Measurements from ENCODE around the gene MRPS18B. TPM values are rescaled to one million over a fixed set of nuclear protein-coding genes. Genes with fewer than 3 reads are reported as not detected.

MRPS18B gene
- total RNA-seq, 1 experiment from 2014 or later, result 70.4 TPM

- no peak overlapping the region for H3K4me3 ChIP-seq (ENCODE audit: low read depth, low read length, poor library complexity, severe bottlenecking)
- intact Hi-C loops (cut with micrococcal nuclease; ENCODE audit: unreplicated experiment), result no loop called here
- no peaks in the 10 kb centered on the region for H3K9me3 ChIP-seq (ENCODE audit: low read depth, low read length, poor library complexity, severe bottlenecking)
- H3K36me3 ChIP-seq (ENCODE audit: insufficient read depth, low read length, poor library complexity, severe bottlenecking), result peaks cover 33% of the 10 kb centered on the region
- H3K27ac ChIP-seq (ENCODE audit: low read depth, low read length, poor library complexity, severe bottlenecking), result no peak overlapping the region
- ChIA-PET CTCF (no interaction called here), POLR2A (ENCODE audit: low non-redundant PET) (no interaction called here)
- TF ChIP-seq CTCF (conservative IDR thresholded peaks at IDR 0.05; ENCODE audit: low read depth, low read length), result no peak
- TF ChIP-seq EZH2 (IDR thresholded peaks at IDR 0.05; ENCODE audit: borderline replicate concordance, low read depth, low read length, poor library complexity, severe bottlenecking), result no peak
- no TSS peak for BruUV-seq (replicated peaks)
- no peaks in the 10 kb centered on the region for H3K27me3 ChIP-seq (replicated peaks; ENCODE audit: insufficient read depth, low read depth, low read length, poor library complexity)
- peaks cover 10% of the 10 kb centered on the region for H3K4me1 ChIP-seq (ENCODE audit: insufficient read depth, low read length, poor library complexity, severe bottlenecking)
- DNase-seq (ENCODE audit: low spot score), result no peak
Observed at GRCh38 chr6:30643656-30644055, 26.0 kb downstream of the MRPS18B start.

- BruUV-seq (replicated peaks), result no TSS peak
- POLR2A ChIA-PET (ENCODE audit: low non-redundant PET), result no interaction called here
- CTCF ChIA-PET, result interaction anchor here (0.5 kb wide), 1 partner anchor 1186 kb away, joined by 6 read pairs; no protein-coding TSS in a partner anchor
- Histone ChIP-seq H3K27me3 (replicated peaks; ENCODE audit: insufficient read depth, low read depth, low read length, poor library complexity) (no peaks in the 10 kb centered on the region), H3K36me3 (ENCODE audit: insufficient read depth, low read length, poor library complexity, severe bottlenecking) (peaks cover 33% of the 10 kb centered on the region), H3K9me3 (ENCODE audit: low read depth, low read length, poor library complexity, severe bottlenecking) (no peaks in the 10 kb centered on the region), H3K27ac (ENCODE audit: low read depth, low read length, poor library complexity, severe bottlenecking) (no peak overlapping the region), H3K4me1 (ENCODE audit: insufficient read depth, low read length, poor library complexity, severe bottlenecking) (peaks cover 10% of the 10 kb centered on the region), H3K4me3 (ENCODE audit: low read depth, low read length, poor library complexity, severe bottlenecking) (no peak overlapping the region)
- TF ChIP-seq CTCF (conservative IDR thresholded peaks at IDR 0.05; ENCODE audit: low read depth, low read length) (no peak), EZH2 (IDR thresholded peaks at IDR 0.05; ENCODE audit: borderline replicate concordance, low read depth, low read length, poor library complexity, severe bottlenecking) (no peak)
- no peak for DNase-seq (ENCODE audit: low spot score)
- intact Hi-C loops (cut with micrococcal nuclease; ENCODE audit: unreplicated experiment), result no loop called here
Observed at GRCh38 chr6:30644769-30645168, 27.1 kb downstream of the MRPS18B start.

- no peak for DNase-seq (ENCODE audit: low spot score)
- Histone ChIP-seq H3K27me3 (replicated peaks; ENCODE audit: insufficient read depth, low read depth, low read length, poor library complexity) (no peaks in the 10 kb centered on the region), H3K9me3 (ENCODE audit: low read depth, low read length, poor library complexity, severe bottlenecking) (no peaks in the 10 kb centered on the region), H3K4me1 (ENCODE audit: insufficient read depth, low read length, poor library complexity, severe bottlenecking) (peaks cover 10% of the 10 kb centered on the region), H3K27ac (ENCODE audit: low read depth, low read length, poor library complexity, severe bottlenecking) (no peak overlapping the region), H3K4me3 (ENCODE audit: low read depth, low read length, poor library complexity, severe bottlenecking) (no peak overlapping the region), H3K36me3 (ENCODE audit: insufficient read depth, low read length, poor library complexity, severe bottlenecking) (peaks cover 26% of the 10 kb centered on the region)
- BruUV-seq (replicated peaks), result no TSS peak
- no peak for TF ChIP-seq EZH2 (IDR thresholded peaks at IDR 0.05; ENCODE audit: borderline replicate concordance, low read depth, low read length, poor library complexity, severe bottlenecking)
- no peak for TF ChIP-seq CTCF (conservative IDR thresholded peaks at IDR 0.05; ENCODE audit: low read depth, low read length)
- intact Hi-C loops (cut with micrococcal nuclease; ENCODE audit: unreplicated experiment), result no loop called here
- POLR2A ChIA-PET (ENCODE audit: low non-redundant PET), result no interaction called here
- CTCF ChIA-PET, result no interaction called here
Observed at GRCh38 chr6:30645989-30646388, 28.3 kb downstream of the MRPS18B start.

Measured in A673 (cell line).